Keratinocyte (primary cell): ENCODE results near the gene MTUS2.

ENCODE experiments used
- EZH2 ChIP-seq: IDR thresholded peaks from one replicate; pipeline ENCODE4 v1.6.1; 2012; ENCODE audit warnings: inconsistent platforms, mild to moderate bottlenecking, low read length, moderate library complexity
- TF ChIP-seq, protein P1 (sequence below), 3 experiments: IDR thresholded peaks in 1 of 3; conservative IDR thresholded peaks in 1 of 3; optimal IDR thresholded peaks in 1 of 3; 2 replicates in 2 of 3; 3 replicates in 1 of 3; pipeline versions ENCODE3 to v1.5.1; 2011; ENCODE audit warnings: low read length in 3 of 3, mild to moderate bottlenecking in 3 of 3, moderate library complexity in 2 of 3, control low read depth in 1 of 3, inconsistent platforms in 1 of 3; ENCODE audit not compliant: insufficient read depth in 2 of 3; ENCODE audit errors: extremely low read depth in 1 of 3

DNA sequence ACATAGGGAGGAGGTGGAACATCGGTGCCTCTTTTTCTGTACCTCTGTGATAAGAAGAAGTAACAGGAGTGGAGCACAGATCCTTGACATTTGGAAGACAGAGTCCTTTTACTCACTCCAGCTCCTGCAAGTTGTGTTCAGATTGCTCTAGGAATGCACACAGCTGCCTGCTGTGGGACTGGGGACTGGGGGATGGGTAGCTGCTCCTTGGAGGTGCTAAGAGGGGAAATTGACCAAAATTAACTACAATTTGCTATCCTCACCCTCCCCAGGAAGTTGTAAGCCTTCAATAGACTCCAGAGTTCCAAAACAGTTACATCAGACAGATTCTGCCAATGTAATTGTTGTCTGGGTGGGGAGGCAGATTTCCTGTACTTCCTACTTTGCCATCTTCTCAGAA lies 317.9 kb downstream of the MTUS2 start:
- TF ChIP-seq, protein P1, sequence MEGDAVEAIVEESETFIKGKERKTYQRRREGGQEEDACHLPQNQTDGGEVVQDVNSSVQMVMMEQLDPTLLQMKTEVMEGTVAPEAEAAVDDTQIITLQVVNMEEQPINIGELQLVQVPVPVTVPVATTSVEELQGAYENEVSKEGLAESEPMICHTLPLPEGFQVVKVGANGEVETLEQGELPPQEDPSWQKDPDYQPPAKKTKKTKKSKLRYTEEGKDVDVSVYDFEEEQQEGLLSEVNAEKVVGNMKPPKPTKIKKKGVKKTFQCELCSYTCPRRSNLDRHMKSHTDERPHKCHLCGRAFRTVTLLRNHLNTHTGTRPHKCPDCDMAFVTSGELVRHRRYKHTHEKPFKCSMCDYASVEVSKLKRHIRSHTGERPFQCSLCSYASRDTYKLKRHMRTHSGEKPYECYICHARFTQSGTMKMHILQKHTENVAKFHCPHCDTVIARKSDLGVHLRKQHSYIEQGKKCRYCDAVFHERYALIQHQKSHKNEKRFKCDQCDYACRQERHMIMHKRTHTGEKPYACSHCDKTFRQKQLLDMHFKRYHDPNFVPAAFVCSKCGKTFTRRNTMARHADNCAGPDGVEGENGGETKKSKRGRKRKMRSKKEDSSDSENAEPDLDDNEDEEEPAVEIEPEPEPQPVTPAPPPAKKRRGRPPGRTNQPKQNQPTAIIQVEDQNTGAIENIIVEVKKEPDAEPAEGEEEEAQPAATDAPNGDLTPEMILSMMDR (optimal IDR thresholded peaks at IDR 0.05 in 1 of 3, IDR thresholded peaks at IDR 0.05 in 1 of 3, conservative IDR thresholded peaks at IDR 0.05 in 1 of 3; ENCODE audit: extremely low read depth in 1 of 3, insufficient read depth in 2 of 3, low read length in 3 of 3), result no peak
- TF ChIP-seq EZH2, result no peak
